Measurements from ENCODE around the gene ADCY5. TPM values are rescaled to one million over a fixed set of nuclear protein-coding genes. Genes with fewer than 3 reads are reported as not detected.

The ADCY5 gene
- total RNA-seq, 1 donor from 2014 or later: 4.0 TPM

- DNase-seq: no peak
- no peak for TF ChIP-seq CTCF (IDR thresholded peaks at IDR 0.05)
- Histone ChIP-seq H3K9me3 (no peaks in the 10 kb centered on the region), H3K4me1 (no peaks in the 10 kb centered on the region), H3K36me3 (no peaks in the 10 kb centered on the region), H3K4me3 (no peak overlapping the region), H3K27ac (no peak overlapping the region), H3K27me3 (no peaks in the 10 kb centered on the region)
- ATAC-seq: no peak
- intact Hi-C loops (cut with DNase I): no loop called here
These were observed 51.8 kb downstream of the ADCY5 start for GRCh38 chr3:123397050-123397590.

- Histone ChIP-seq H3K27ac (no peak overlapping the region), H3K9me3 (no peaks in the 10 kb centered on the region), H3K27me3 (no peaks in the 10 kb centered on the region), H3K4me1 (no peaks in the 10 kb centered on the region), H3K4me3 (no peak overlapping the region), H3K36me3 (no peaks in the 10 kb centered on the region)
- no peak for TF ChIP-seq CTCF (IDR thresholded peaks at IDR 0.05)
- ATAC-seq (no peak), DNase-seq (no peak)
- intact Hi-C loops (cut with DNase I): no loop called here
These were observed 52.5 kb downstream of the ADCY5 start for GRCh38 chr3:123396171-123397049.

GRCh38 chr3:123395235-123395634 is 53.7 kb downstream of the ADCY5 start:
- intact Hi-C loops (cut with DNase I): no loop called here
- ATAC-seq (no peak), DNase-seq (no peak)
- Histone ChIP-seq H3K9me3 (no peaks in the 10 kb centered on the region), H3K4me3 (no peak overlapping the region), H3K4me1 (no peaks in the 10 kb centered on the region), H3K27ac (no peak overlapping the region), H3K36me3 (no peaks in the 10 kb centered on the region), H3K27me3 (no peaks in the 10 kb centered on the region)
- no peak for TF ChIP-seq CTCF (IDR thresholded peaks at IDR 0.05)

- no peaks in the 10 kb centered on the region for H3K27me3 ChIP-seq
- DNase-seq: no peak
- H3K4me1 ChIP-seq: no peaks in the 10 kb centered on the region
- no peaks in the 10 kb centered on the region for H3K9me3 ChIP-seq
- ATAC-seq: no peak
- no peaks in the 10 kb centered on the region for H3K36me3 ChIP-seq
- no peak for TF ChIP-seq CTCF (IDR thresholded peaks at IDR 0.05)
- H3K4me3 ChIP-seq: no peak overlapping the region
- intact Hi-C loops (cut with DNase I): no loop called here
- no peak overlapping the region for H3K27ac ChIP-seq
These were observed 54.4 kb downstream of the ADCY5 start for GRCh38 chr3:123394391-123395020.

- Histone ChIP-seq H3K4me1 (no peaks in the 10 kb centered on the region), H3K27me3 (no peaks in the 10 kb centered on the region), H3K9me3 (no peaks in the 10 kb centered on the region), H3K36me3 (no peaks in the 10 kb centered on the region), H3K27ac (no peak overlapping the region), H3K4me3 (no peak overlapping the region)
- DNase-seq (no peak), ATAC-seq (no peak)
- intact Hi-C loops (cut with DNase I): no loop called here
- no peak for TF ChIP-seq CTCF (IDR thresholded peaks at IDR 0.05)
These were observed 55.8 kb downstream of the ADCY5 start for GRCh38 chr3:123392871-123393620.
